Upper lobe of left lung (tissue), 4 donors: Measurements from ENCODE around the gene TF.

ENCODE experiments used
- CTCF ChIP-seq, 6 experiments: fragments of 450-650 bp in 4 of 6; fragments of 200-600 bp in 2 of 6; sonication (generic) in 2 of 6; IDR thresholded peaks; one replicate each; pipeline ENCODE4 v1.5.1; 2016 to 2019; ENCODE audit warnings: antibody characterized with exemption in 6 of 6
- POLR2AphosphoS5 ChIP-seq, 2 donors: sonication (generic); formaldehyde crosslinking; IDR thresholded peaks; one replicate each; pipeline ENCODE4 v1.5.1; 2017; ENCODE audit warnings: antibody characterized with exemption in 2 of 2

GRCh38 chr3:133843634-133844033, 97.4 kb downstream of the TF start:
- no peak for TF ChIP-seq CTCF (IDR thresholded peaks at IDR 0.05)
- no peak for TF ChIP-seq POLR2AphosphoS5 (IDR thresholded peaks at IDR 0.05)
